ENCODE results near the gene DPEP1.

DNA sequence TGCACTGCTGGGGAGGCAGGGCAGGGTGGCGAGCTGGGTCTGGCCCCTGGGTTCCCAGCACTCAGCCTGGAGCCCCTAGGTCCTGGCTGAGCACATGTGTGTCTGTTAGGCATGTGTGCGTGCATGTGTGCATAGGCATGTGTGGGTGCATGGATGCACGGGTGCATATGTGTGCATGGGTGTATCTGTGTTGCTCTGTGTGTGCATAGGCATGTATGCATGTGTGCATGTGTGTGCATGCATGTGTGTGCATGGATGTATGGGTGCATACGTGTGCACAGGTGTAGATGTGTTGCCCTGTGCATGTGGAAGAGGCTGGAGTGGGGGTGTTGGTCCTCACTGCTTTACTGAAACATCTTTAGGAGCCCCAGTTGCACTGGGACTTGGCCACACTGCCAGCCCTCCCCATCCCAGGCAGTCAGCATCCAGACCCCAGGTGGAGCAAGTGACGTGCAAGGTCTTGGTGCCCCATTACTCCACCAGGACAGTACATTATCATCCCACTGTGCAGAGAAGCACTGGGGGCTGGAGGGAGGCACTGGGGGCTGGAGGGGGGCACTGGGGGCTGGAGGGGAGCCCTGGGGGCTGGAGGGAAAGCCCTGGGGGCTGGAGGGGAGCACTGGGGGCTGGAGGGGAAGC is 10.4 kb upstream of the DPEP1 start:
- TF ChIP-seq POLR2AphosphoS5 (IDR thresholded peaks at IDR 0.05): no peak
- TF ChIP-seq, protein P1, sequence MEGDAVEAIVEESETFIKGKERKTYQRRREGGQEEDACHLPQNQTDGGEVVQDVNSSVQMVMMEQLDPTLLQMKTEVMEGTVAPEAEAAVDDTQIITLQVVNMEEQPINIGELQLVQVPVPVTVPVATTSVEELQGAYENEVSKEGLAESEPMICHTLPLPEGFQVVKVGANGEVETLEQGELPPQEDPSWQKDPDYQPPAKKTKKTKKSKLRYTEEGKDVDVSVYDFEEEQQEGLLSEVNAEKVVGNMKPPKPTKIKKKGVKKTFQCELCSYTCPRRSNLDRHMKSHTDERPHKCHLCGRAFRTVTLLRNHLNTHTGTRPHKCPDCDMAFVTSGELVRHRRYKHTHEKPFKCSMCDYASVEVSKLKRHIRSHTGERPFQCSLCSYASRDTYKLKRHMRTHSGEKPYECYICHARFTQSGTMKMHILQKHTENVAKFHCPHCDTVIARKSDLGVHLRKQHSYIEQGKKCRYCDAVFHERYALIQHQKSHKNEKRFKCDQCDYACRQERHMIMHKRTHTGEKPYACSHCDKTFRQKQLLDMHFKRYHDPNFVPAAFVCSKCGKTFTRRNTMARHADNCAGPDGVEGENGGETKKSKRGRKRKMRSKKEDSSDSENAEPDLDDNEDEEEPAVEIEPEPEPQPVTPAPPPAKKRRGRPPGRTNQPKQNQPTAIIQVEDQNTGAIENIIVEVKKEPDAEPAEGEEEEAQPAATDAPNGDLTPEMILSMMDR (IDR thresholded peaks at IDR 0.05): no peak
- no peak for TF ChIP-seq POLR2A (IDR thresholded peaks at IDR 0.05)
- TF ChIP-seq EP300 (IDR thresholded peaks at IDR 0.05): no peak
